Endothelial cell of umbilical vein (primary cell): ENCODE measurements around the gene KASH5. TPM values are rescaled to one million over a fixed set of nuclear protein-coding genes. Genes with fewer than 3 reads are reported as not detected.

Experiments used
- BruUV-seq: library from RNA; stranded (reverse); fragments of 400-500 nt; replicated peaks from 2 replicates; lab custom pipeline; 2021; lab: Mats Ljungman, UMichigan
- CTCF ChIA-PET: fragments of 300-600, 350-600 bp; sonication (Branson Sonifier 250); formaldehyde crosslinking; loops from one replicate; lab custom pipeline; 2021; ENCODE audit warnings: antibody characterized with exemption, inconsistent platforms; lab: Charles Lee
- POLR2A ChIA-PET: fragments of 300-600, 350-600 bp; sonication (Branson Sonifier 250); formaldehyde crosslinking; loops from one replicate; lab custom pipeline; 2021; ENCODE audit warnings: antibody characterized with exemption, inconsistent platforms; lab: Charles Lee
- DNase-seq: peaks from one replicate; pipeline ENCODE4 v3.0.0-alpha.2; 2011; ENCODE audit warnings: low read depth, low spot score
- FAIRE-seq: peaks from 2 replicates; lab custom pipeline; 2011; peaks lifted over from hg19 to GRCh38; lab: Jason Lieb, UNC
- H2AFZ ChIP-seq: 2 replicates; pipeline ENCODE4 v1.6.0; 2012; ENCODE audit warnings: low read depth, low read length, control low read depth, inconsistent platforms
- H3K27ac ChIP-seq: 2 replicates; pipeline ENCODE4 v1.5.1; 2011; ENCODE audit warnings: low read depth, mild to moderate bottlenecking, control low read depth, low read length, moderate library complexity; ENCODE audit not compliant: insufficient read depth
- H3K27me3 ChIP-seq, 2 experiments: 2 replicates each; pipeline versions ENCODE4 v1.6.0 to v1.6.1; 2011; ENCODE audit warnings: low read length in 2 of 2, mixed read lengths in 1 of 2; ENCODE audit not compliant: control insufficient read depth in 2 of 2, insufficient read depth in 2 of 2
- H3K36me3 ChIP-seq, 2 experiments: 2 replicates in 1 of 2; 3 replicates in 1 of 2; pipeline ENCODE4 v1.5.1; 2011; ENCODE audit warnings: low read length in 2 of 2, mild to moderate bottlenecking in 1 of 2, moderate library complexity in 1 of 2; ENCODE audit not compliant: control insufficient read depth in 2 of 2, insufficient read depth in 2 of 2; ENCODE audit errors: extremely low read depth in 1 of 2
- H3K4me1 ChIP-seq: 3 replicates; pipeline ENCODE4 v1.5.1; 2011; ENCODE audit warnings: mild to moderate bottlenecking, low read length; ENCODE audit not compliant: control insufficient read depth, insufficient read depth; ENCODE audit errors: extremely low read depth
- H3K4me2 ChIP-seq: 2 replicates; pipeline ENCODE4 v1.6.1; 2011; ENCODE audit warnings: low read length, control low read depth, mixed read lengths; ENCODE audit not compliant: insufficient read depth
- H3K4me3 ChIP-seq, 3 experiments: fragments of 200-600 bp in 1 of 3; sonication (generic), shearing (Covaris generic) in 1 of 3; replicated peaks in 1 of 3; 2 replicates each; pipeline ENCODE4 v1.5.1; 2011 to 2016; ENCODE audit warnings: control low read depth in 3 of 3, low read length in 3 of 3, mild to moderate bottlenecking in 2 of 3, inconsistent platforms in 1 of 3, low read depth in 1 of 3, moderate library complexity in 1 of 3; ENCODE audit not compliant: insufficient read depth in 1 of 3
- H3K79me2 ChIP-seq: 2 replicates; pipeline ENCODE4 v1.6.0; 2012; ENCODE audit warnings: low read length, inconsistent platforms; ENCODE audit not compliant: control insufficient read depth, insufficient read depth
- H3K9ac ChIP-seq: replicated peaks from 2 replicates; pipeline ENCODE3; 2011; ENCODE audit warnings: low read length, control low read depth; ENCODE audit not compliant: insufficient read depth; ENCODE audit errors: extremely low read depth
- H3K9me1 ChIP-seq: replicated peaks from 3 replicates; pipeline ENCODE4 v1.6.0; 2011; ENCODE audit warnings: mild to moderate bottlenecking, low read length; ENCODE audit not compliant: control insufficient read depth, insufficient read depth; ENCODE audit errors: extremely low read depth
- H3K9me3 ChIP-seq: replicated peaks from 2 replicates; pipeline ENCODE4 v1.5.1; 2012; ENCODE audit warnings: low read length, inconsistent platforms; ENCODE audit not compliant: control insufficient read depth, insufficient read depth
- H4K20me1 ChIP-seq: replicated peaks from 2 replicates; pipeline ENCODE3; 2011; ENCODE audit warnings: mild to moderate bottlenecking, low read length; ENCODE audit not compliant: control insufficient read depth, insufficient read depth; ENCODE audit errors: extremely low read depth
- EZH2 ChIP-seq: IDR thresholded peaks from 2 replicates; pipeline ENCODE4 v1.6.1; 2012; ENCODE audit warnings: borderline replicate concordance, low read depth, mild to moderate bottlenecking, moderate library complexity, low read length, inconsistent platforms; ENCODE audit not compliant: severe bottlenecking
- FOS ChIP-seq: IDR thresholded peaks from 2 replicates; pipeline ENCODE4 v1.6.1; 2011; ENCODE audit warnings: mild to moderate bottlenecking, low read length, moderate library complexity, borderline replicate concordance; ENCODE audit not compliant: insufficient read depth
- GATA2 ChIP-seq: IDR thresholded peaks from 2 replicates; pipeline ENCODE4 v1.7.0; 2011; ENCODE audit warnings: low read depth, mild to moderate bottlenecking, moderate library complexity, mixed read lengths, low read length; ENCODE audit not compliant: insufficient read length, insufficient read depth
- JUN ChIP-seq: IDR thresholded peaks from 2 replicates; pipeline ENCODE4 v1.6.1; 2011; ENCODE audit warnings: borderline replicate concordance, low read depth; ENCODE audit not compliant: insufficient read length, insufficient read depth
- MYC ChIP-seq: IDR thresholded peaks from one replicate; pipeline ENCODE4 v1.6.1; 2011; ENCODE audit warnings: mild to moderate bottlenecking, low read depth, low read length
- POLR2A ChIP-seq: IDR thresholded peaks from 2 replicates; pipeline ENCODE4 v1.6.1; 2012; ENCODE audit warnings: low read depth, mild to moderate bottlenecking, control low read depth, low read length
- POLR2AphosphoS5 ChIP-seq: IDR thresholded peaks from 2 replicates; pipeline ENCODE4 v1.6.1; 2012; ENCODE audit warnings: low read depth, mild to moderate bottlenecking, control low read depth, low read length, moderate library complexity; ENCODE audit not compliant: insufficient read depth
- dilution Hi-C: fragments of 300-500 bp; cut with MboI; formaldehyde crosslinking; loops from one replicate; pipeline ENCODE4 v1.15.0; 2019; ENCODE audit warnings: low sequenced_read_pairs; ENCODE audit not compliant: extremely low pct_ligation_motif_present
- intact Hi-C: fragments of 100-400 bp; cut with micrococcal nuclease; formaldehyde crosslinking; loops from one replicate; pipeline ENCODE4 v1.10.0; 2022
- polyA plus RNA-seq, 4 experiments: library from polyadenylated mRNA; depleted of rRNA in 3 of 4; stranded (reverse) in 3 of 4; unstranded in 1 of 4; fragments of >200 nt; gene quantifications; 2 replicates each; pipeline versions ENCODE4 v1.2.1 to v1.2.3, GENCODE V29; 2011 to 2012; ENCODE audit warnings: missing spikeins in 1 of 4
- total RNA-seq: library from RNA; stranded (reverse); gene quantifications from 2 replicates; pipeline ENCODE4 v1.2.3, GENCODE V29; 2021
- TF ChIP-seq, protein P1 (sequence below): IDR thresholded peaks from 2 replicates; pipeline ENCODE4 v1.6.1; 2011; ENCODE audit not compliant: insufficient read depth, insufficient read length
- TF ChIP-seq, protein P2 (sequence below), 2 donors: IDR thresholded peaks; 1 replicate in 1 of 2; 2 replicates in 1 of 2; pipeline ENCODE4 v1.5.1; 2011; ENCODE audit warnings: low read length in 2 of 2, mild to moderate bottlenecking in 2 of 2, moderate library complexity in 2 of 2, control low read depth in 1 of 2, inconsistent platforms in 1 of 2, low read depth in 1 of 2; ENCODE audit not compliant: insufficient read depth in 1 of 2; ENCODE audit errors: extremely low read depth in 1 of 2

KASH5 gene
- total and polyA plus RNA-seq, 2 donors (not counting 3 experiments of a cell fraction or from before 2014, with no cell fraction given): 0.03 TPM; not detected in 1

DNA sequence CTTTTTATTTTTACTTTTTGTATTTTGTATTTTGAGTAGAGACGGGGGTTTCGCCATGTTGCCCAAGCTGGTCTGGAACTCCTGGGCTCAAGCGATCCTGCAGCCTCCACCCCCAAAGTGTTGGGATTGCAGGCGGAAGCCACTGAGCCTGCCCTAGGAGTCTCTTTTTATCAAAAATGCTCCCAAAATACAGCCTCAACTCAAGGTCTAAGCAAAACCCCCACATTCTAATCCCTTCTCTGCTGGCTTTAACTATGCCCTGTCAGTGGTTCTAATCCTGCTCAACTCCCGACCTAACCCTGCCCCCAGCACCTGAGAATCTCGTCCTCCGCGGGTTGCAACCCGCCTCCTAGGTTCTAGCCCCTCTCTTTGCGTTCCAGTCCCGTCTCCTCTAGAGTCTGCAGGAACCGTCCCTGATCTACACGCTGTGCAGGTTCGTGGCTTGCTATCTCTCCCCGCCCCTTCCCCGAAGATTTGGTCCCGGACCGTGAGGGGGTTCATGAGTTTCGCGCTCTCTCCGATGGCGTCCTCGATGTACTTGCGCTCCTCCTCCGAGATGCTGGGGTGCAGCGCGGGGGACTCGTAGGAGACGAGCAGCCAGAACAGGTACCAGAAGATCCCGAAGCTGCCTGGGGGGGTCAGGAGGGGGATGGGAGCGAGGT is 45.3 kb downstream of the KASH5 start:
- BruUV-seq: no TSS peak
- FAIRE-seq: peak; percentile 15
- POLR2A ChIA-PET: no interaction called here

More for the DNA sequence above, 45.3 kb downstream of the KASH5 start:
- intact Hi-C loops: no loop called here
- TF ChIP-seq, protein P1, sequence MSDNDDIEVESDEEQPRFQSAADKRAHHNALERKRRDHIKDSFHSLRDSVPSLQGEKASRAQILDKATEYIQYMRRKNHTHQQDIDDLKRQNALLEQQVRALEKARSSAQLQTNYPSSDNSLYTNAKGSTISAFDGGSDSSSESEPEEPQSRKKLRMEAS: no peak
- TF ChIP-seq GATA2 (no peak), FOS (no peak), POLR2A (no peak), EZH2 (no peak), JUN (no peak), MYC (no peak), POLR2AphosphoS5 (no peak)
- TF ChIP-seq, protein P2, sequence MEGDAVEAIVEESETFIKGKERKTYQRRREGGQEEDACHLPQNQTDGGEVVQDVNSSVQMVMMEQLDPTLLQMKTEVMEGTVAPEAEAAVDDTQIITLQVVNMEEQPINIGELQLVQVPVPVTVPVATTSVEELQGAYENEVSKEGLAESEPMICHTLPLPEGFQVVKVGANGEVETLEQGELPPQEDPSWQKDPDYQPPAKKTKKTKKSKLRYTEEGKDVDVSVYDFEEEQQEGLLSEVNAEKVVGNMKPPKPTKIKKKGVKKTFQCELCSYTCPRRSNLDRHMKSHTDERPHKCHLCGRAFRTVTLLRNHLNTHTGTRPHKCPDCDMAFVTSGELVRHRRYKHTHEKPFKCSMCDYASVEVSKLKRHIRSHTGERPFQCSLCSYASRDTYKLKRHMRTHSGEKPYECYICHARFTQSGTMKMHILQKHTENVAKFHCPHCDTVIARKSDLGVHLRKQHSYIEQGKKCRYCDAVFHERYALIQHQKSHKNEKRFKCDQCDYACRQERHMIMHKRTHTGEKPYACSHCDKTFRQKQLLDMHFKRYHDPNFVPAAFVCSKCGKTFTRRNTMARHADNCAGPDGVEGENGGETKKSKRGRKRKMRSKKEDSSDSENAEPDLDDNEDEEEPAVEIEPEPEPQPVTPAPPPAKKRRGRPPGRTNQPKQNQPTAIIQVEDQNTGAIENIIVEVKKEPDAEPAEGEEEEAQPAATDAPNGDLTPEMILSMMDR (IDR thresholded peaks at IDR 0.05; ENCODE audit: extremely low read depth in 1 of 2, insufficient read depth in 1 of 2, low read depth in 1 of 2, low read length in 2 of 2): no peak
- peaks cover 73 to 75% of the 10 kb centered on the region in 2 experiments for H3K27me3 ChIP-seq
- peaks cover 3% of the 10 kb centered on the region for H3K4me1 ChIP-seq
- no peak overlapping the region for H3K4me3 ChIP-seq
- DNase-seq: no peak
- H2AFZ ChIP-seq: no peak overlapping the region
- no peak overlapping the region for H3K27ac ChIP-seq
- no peaks in the 10 kb centered on the region for H4K20me1 ChIP-seq
- H3K9ac ChIP-seq: no peak overlapping the region
- H3K9me1 ChIP-seq: no peaks in the 10 kb centered on the region
- no peak overlapping the region for H3K4me2 ChIP-seq
- dilution Hi-C loops: no loop called here
- CTCF ChIA-PET: no interaction called here
- no peaks in the 10 kb centered on the region for H3K79me2 ChIP-seq
- no peaks in the 10 kb centered on the region for H3K36me3 ChIP-seq
- no peaks in the 10 kb centered on the region for H3K9me3 ChIP-seq
